ENCODE measurements around the gene CHML.

DNA sequence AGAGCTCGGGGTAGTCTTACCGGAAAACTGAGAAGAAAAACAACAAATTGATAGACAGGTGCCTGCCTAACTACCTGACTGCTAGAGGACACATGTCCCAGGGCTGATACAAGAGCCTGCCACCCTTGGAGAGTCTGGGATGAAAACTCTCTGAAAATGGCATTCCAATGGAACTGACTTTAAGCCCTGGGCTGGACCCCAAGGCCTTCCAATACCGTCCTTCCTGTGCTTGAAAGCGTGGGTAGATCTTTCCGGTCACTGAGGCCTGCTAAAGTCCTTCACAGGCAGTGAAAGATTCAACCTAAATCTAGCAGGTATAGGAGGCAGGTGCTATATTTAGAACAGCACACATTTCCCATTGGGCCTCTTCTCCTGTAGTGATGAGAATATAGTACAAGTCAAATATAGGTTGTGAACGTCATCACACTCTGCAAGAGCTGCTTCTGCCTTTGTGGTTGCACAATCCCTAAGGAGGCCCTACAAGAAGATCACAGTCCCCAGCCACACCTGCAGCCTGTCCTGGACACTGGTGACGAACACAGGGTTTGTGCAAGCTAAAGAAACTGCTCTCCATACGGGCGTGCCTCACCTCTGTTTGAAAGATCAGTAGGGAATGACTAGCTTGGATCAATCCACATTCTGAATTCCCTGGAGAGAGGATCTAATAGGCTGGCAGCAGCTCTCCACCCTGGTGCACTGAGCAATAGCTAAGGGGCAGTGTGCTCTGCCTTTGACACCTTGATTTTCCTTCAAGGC, 876 bp upstream of the CHML start:
- TF ChIP-seq, protein P1, sequence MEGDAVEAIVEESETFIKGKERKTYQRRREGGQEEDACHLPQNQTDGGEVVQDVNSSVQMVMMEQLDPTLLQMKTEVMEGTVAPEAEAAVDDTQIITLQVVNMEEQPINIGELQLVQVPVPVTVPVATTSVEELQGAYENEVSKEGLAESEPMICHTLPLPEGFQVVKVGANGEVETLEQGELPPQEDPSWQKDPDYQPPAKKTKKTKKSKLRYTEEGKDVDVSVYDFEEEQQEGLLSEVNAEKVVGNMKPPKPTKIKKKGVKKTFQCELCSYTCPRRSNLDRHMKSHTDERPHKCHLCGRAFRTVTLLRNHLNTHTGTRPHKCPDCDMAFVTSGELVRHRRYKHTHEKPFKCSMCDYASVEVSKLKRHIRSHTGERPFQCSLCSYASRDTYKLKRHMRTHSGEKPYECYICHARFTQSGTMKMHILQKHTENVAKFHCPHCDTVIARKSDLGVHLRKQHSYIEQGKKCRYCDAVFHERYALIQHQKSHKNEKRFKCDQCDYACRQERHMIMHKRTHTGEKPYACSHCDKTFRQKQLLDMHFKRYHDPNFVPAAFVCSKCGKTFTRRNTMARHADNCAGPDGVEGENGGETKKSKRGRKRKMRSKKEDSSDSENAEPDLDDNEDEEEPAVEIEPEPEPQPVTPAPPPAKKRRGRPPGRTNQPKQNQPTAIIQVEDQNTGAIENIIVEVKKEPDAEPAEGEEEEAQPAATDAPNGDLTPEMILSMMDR (conservative IDR thresholded peaks at IDR 0.05; ENCODE audit: low read depth in 2 of 2), result no peak
- no peak for TF ChIP-seq POLR2AphosphoS5 (IDR thresholded peaks at IDR 0.05; ENCODE audit: low read depth)

All from GM23338 (cell line).